CD4-positive, alpha-beta T cell treated with Interferon alpha-2 for 1 hour (primary cell): Measurements from ENCODE around the gene RERE.

Experiments
- DNase-seq, 2 donors: peaks; one replicate each; pipeline ENCODE4 v3.0.0-alpha.2; 2020 to 2022

RERE gene

DNA sequence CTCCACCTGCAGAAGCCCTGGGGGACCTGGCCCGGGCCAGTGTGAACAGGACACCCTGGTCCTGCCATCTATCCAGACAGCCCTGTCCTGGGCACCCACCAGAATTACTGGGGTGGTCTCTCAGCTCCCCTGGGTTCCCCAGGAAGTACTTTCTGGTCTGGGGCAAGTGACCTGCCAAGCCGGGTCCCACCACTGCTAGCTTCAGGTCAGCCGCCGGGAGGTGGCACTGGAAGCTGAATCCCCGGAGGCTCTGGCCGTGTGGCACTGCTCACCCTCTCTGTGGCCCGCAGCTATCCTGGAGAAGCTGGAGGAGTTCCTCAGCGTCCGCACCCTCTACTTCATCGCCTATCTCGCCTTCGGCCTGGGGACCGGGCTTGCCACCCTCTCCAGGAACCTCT, 478.2 kb downstream of the RERE start:
- no peak for DNase-seq

DNA sequence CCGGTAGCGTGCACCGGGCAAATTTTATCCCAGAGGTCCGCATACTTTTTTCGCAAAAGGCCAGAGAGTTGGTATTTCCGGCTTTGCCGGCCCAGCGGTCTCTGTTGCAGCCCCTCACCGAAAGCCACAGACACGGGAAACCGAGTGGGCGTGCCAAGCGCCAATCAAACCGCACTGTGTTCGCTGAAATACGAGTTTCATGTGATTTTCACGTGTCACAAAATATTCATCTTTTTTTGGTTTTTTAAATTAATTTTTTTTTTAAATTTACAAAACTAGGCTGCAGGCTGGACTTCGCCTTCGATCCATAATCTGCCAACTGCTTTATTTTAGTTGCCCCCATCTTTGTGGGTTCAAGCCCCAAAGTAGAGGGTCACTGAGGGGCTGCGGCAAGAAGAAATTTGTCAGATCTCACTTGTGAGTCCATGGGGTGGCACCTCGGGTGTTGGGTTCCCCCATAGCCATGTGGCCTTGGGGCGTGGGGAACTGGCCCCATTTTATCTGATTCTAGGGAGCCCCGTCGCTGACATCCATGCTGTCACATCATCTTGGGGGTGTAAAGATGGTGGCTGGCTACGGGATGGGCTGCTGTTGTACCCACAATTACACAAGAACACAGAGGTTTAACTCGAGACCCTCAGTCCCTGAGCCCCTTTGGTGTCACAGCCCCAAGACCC, 478.8 kb downstream of the RERE start:
- no peak for DNase-seq

- DNase-seq, result no peak
These were observed 479.5 kb downstream of the RERE start for GRCh38 chr1:8337776-8338525.

- no peak for DNase-seq
These were observed 482.2 kb downstream of the RERE start for GRCh38 chr1:8335246-8335645.

- DNase-seq, result no peak
These were observed 483.2 kb downstream of the RERE start for GRCh38 chr1:8334106-8334851.

- DNase-seq, result no peak
These were observed 484.0 kb downstream of the RERE start for GRCh38 chr1:8333246-8333987.

DNA sequence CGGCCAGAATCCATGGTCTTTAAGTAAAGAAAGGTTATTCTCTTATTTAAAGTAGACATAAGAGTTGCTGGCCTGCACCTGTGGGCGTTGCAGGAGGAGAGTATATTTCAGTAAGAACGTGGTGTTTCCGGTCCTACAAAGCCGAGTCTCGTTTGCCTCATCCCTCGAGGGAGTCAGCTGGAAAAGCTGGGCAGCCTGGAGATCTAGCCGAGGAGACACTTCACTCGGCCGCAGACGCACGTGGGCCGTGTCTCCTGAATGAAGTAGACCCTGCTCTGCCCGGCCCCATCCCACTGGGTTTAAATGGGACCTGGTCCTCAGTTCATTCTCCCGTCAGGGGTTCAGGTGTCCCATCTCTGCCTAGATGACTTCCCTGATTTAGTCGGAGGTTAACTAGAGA, 484.6 kb downstream of the RERE start:
- DNase-seq, result no peak

GRCh38 chr1:8330271-8331125, 486.9 kb downstream of the RERE start:
- no peak for DNase-seq

- DNase-seq, result no peak
These were observed 487.6 kb downstream of the RERE start for GRCh38 chr1:8329858-8330257.

GRCh38 chr1:8329439-8329838, 488.0 kb downstream of the RERE start:
- no peak for DNase-seq

- no peak for DNase-seq
These were observed 489.2 kb downstream of the RERE start for GRCh38 chr1:8328271-8328670.

- no peak for DNase-seq
These were observed 491.2 kb downstream of the RERE start for GRCh38 chr1:8326265-8326664.

DNA sequence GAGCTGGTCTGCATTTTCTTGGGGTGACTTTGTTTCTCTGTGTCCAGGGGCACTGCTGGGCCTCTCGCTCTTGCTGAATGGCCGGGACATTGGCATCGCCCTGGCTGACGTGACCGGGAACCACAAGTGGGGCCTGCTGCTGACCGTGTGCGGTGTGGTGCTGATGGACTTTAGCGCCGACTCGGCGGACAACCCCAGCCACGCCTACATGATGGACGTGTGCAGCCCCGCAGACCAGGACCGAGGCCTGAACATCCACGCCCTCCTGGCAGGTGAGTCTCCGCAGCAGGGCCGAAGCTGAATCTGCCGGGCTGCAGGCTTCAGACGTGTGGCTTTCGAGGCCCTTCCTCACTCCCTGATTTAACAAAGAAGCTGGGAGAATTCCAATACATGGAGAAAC, 491.7 kb downstream of the RERE start:
- DNase-seq, result no peak

GRCh38 chr1:8324176-8324810, 493.1 kb downstream of the RERE start:
- no peak for DNase-seq

DNA sequence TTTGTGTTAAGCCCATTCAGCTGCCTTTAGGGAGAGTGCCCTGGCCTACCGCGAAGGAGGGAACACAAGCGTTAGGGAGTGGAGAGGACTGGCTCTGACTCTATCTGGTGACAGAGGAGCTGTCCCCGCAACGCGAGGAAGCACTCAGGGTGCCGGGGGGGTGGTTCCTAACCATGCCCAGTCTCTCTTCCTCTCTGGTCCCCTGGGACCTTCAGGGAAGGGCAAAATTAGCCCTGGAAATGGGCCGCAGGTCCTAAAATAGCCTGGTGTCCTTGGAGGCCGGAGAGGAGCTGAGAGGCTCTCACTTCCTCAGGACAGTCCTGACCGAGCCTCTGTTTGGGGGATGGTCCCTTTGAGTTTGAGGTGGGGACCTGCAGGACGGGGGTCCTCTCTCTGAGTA, 493.7 kb downstream of the RERE start:
- DNase-seq, result no peak

DNA sequence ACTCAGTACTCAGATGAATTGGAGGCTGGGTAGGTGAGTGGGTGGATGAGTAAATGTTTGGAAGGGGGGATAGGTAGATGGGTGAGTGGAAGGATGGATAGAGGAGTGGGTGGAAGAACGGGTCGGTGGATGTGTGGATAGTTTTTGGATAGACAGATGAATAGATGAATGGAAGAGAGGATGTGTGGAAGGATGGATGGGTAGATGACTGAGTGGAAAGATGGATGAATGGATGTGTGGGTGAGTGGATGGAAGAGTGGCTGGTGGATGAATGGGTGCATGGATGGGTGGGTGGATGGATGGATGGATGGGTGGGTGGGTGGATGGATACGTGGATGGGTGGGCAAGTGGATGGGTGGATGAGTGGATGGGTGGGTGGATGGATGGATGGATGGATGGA, 495.8 kb downstream of the RERE start:
- DNase-seq, result no peak

GRCh38 chr1:8318436-8318835, 499.0 kb downstream of the RERE start:
- DNase-seq, result peak in 1 of 2 donors; percentile 2

DNA sequence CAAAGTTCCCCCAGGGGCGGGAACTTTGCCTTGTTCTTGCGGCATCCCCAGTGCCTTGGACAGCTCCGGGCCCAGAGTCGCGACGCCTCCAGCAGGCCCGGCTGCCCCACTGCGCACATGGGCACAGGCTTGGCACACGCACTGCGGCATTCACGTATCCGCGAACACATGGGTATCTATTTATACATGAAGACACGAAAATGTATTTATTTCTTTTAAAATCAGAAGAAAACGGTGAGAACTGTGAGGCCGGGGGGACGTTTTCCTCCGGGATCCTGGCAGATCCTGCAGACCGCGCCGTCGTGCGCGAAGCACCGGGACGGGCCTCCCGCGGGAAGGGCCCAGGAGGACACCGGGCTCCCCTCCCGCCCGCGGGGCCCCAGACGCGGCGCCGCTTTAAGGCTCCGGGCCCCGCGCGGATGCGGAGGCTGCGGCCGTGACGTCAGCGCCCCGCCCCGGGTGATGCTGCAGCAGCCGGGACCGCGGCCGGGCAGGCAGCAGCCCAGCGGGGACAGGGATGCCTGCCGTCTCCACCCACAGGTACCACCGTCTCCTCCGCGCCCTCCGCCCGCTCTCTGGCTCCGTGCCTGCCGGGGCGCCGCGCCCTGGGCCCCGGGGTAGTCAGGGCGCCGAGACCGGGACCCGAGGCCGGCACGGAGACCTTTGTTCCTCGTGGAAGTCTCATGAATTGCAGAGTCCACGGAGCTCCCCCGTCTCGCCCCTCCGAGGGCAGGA, 499.6 kb downstream of the RERE start, which contains the start of gene SLC45A1:
TSS of gene SLC45A1 (plus strand) at position 468 of the 735 bp plus-strand sequence. CDS start 6,216 bp downstream, outside the sequence.
- DNase-seq, result peak; percentile 74 to 85

GRCh38 chr1:8315573-8316475, 501.6 kb downstream of the RERE start:
- no peak for DNase-seq
